ENCODE results near the gene DCTN2. TPM values are rescaled to one million over a fixed set of nuclear protein-coding genes. Genes with fewer than 3 reads are reported as not detected.

DCTN2 gene
- 128 and 152 TPM in 2 replicates for total RNA-seq

GRCh38 chr12:57546438-57547287, at the start of gene DCTN2:
TSS of gene DCTN2 (minus strand) at chr12:57547192. CDS start at chr12:57547063, 129 bp downstream.

GRCh38 chr12:57590864-57591781, 44.1 kb upstream of the DCTN2 start, which contains the start of gene PIP4K2C:
TSS of gene PIP4K2C (plus strand) at chr12:57591192. CDS start at chr12:57591290, 98 bp downstream.

GRCh38 chr12:57549909-57550640, 3.1 kb upstream of the DCTN2 start, which contains the start of gene KIF5A:
TSS of gene KIF5A (plus strand) at chr12:57550044. CDS start at chr12:57550272, 228 bp downstream.

GRCh38 chr12:57522011-57522886, 24.7 kb downstream of the DCTN2 start, which contains the start of gene MBD6:
TSS of gene MBD6 (plus strand) at chr12:57522824. CDS start at chr12:57524304, 1,480 bp downstream.

GRCh38 chr12:57520053-57520818, 26.8 kb downstream of the DCTN2 start, which contains the start of gene DDIT3:
TSS of gene DDIT3 (minus strand) at chr12:57520514. CDS start at chr12:57517406, 3,108 bp downstream.

GRCh38 chr12:57487597-57488401, 59.2 kb downstream of the DCTN2 start, which contains the start of gene MARS1:
TSS of gene MARS1 (plus strand) at chr12:57488068. CDS start at chr12:57488091, 23 bp downstream.

Small RNAs within 50 kb of the gene (small RNA-seq; reads per million reads assigned to genes)
- gene MIR616: not detected

Other genes with a start within 250 kb of the DCTN2 start
- gene R3HDM2, start 116.1 kb downstream of the DCTN2 start, total RNA-seq: 18.1 and 21.4 TPM in 2 replicates
- not detected in 2 replicates for gene INHBC, start 112.4 kb downstream of the DCTN2 start, total RNA-seq
- gene INHBE, start 91.9 kb downstream of the DCTN2 start, total RNA-seq: not detected in 2 replicates
- 0.07 TPM in 1 of 2 replicates, not detected in the other for gene GLI1, start 87.4 kb downstream of the DCTN2 start, total RNA-seq
- gene ARHGAP9, start 67.3 kb downstream of the DCTN2 start, total RNA-seq: 0.13 TPM in 1 of 2 replicates, not detected in the other
- 139 and 141 TPM in 2 replicates for gene MARS1, start 59.1 kb downstream of the DCTN2 start, total RNA-seq
- gene DDIT3, start 26.7 kb downstream of the DCTN2 start, total RNA-seq: 6.3 and 6.7 TPM in 2 replicates
- gene MBD6, start 24.4 kb downstream of the DCTN2 start, total RNA-seq: 8.5 and 12.6 TPM in 2 replicates
- under 0.01 and 0.07 TPM in 2 replicates for gene KIF5A, start 2.9 kb upstream of the DCTN2 start, total RNA-seq
- gene PIP4K2C, start 44.0 kb upstream of the DCTN2 start, total RNA-seq: 12.5 and 15.1 TPM in 2 replicates
- 4.1 and 6.5 TPM in 2 replicates for gene DTX3, start 57.6 kb upstream of the DCTN2 start, total RNA-seq
- 2.2 and 2.7 TPM in 2 replicates for gene ARHGEF25, start 64.2 kb upstream of the DCTN2 start, total RNA-seq
- 0.14 and 0.27 TPM in 2 replicates for gene B4GALNT1, start 86.0 kb upstream of the DCTN2 start, total RNA-seq
- 141 and 155 TPM in 2 replicates for gene OS9, start 146.9 kb upstream of the DCTN2 start, total RNA-seq
- gene AGAP2, start 191.6 kb upstream of the DCTN2 start, total RNA-seq: 0.13 and 0.36 TPM in 2 replicates
- gene TSPAN31, start 197.8 kb upstream of the DCTN2 start, total RNA-seq: 30.9 and 34.1 TPM in 2 replicates
- 189 and 197 TPM in 2 replicates for gene CDK4, start 205.1 kb upstream of the DCTN2 start, total RNA-seq
- 2.5 and 3.4 TPM in 2 replicates for gene MARCHF9, start 207.9 kb upstream of the DCTN2 start, total RNA-seq
- gene CYP27B1, start 219.9 kb upstream of the DCTN2 start, total RNA-seq: 0.80 and 1.5 TPM in 2 replicates
- gene METTL1, start 224.9 kb upstream of the DCTN2 start, total RNA-seq: 8.0 and 10.1 TPM in 2 replicates
- 4.5 and 6.0 TPM in 2 replicates for gene EEF1AKMT3, start 225.4 kb upstream of the DCTN2 start, total RNA-seq
- gene TSFM, start 235.6 kb upstream of the DCTN2 start, total RNA-seq: 23.7 and 27.5 TPM in 2 replicates

All from thoracic aorta endothelial cell (primary cell).